Stimulated activated CD8-positive, alpha-beta memory T cell treated with anti-CD3 and anti-CD28 coated beads, Interleukin-7, amount 100 ng/mL, for 24 hours (primary cell): ENCODE data around the gene IL4R.
"Not testable (repeated sequence)": the region's sequence is repeated elsewhere in the genome, so short reads cannot be mapped to it uniquely, and the experiment has no call there.

ENCODE experiments used
- DNase-seq: peaks from one replicate; pipeline ENCODE4 v3.0.0-alpha.2; 2020; ENCODE audit warnings: low read depth

IL4R gene

DNA sequence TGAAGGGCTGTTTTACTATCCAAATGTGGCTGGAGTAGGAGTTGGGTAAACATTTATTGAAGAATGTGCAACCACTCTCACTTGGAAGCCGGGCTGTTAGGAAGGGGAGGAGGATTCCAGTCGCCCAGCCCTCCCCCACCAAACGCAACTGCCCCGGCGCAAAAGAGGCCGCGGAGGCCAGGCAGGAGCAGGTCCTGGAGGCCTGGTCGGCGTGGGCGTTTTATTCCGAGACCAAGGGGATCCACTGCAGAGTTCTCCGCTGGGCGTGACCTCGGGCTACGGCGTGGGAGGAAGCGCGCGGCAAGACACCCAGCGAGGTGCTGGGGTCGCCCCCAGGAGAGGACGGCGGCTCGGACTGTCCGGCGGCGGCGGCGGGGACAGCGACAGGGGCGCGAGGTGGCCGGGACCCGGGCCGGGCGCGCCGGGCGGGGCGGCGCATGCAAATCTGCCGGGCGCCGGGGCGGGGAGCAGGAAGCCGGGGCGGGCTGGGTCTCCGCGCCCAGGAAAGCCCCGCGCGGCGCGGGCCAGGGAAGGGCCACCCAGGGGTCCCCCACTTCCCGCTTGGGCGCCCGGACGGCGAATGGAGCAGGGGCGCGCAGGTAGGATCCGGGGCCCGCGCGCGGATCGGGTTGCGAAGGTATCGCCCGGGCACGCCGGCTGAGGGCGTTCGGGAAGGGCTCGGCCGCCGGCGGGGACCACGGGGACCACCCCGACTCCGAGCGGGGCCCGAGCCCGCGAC, at the start of gene IL4R:
Gene IL4R (plus strand): TSS at position 553 of the 739 bp plus-strand sequence. CDS start 26,230 bp downstream, outside the sequence.
- peak; percentile 40 for DNase-seq

DNA sequence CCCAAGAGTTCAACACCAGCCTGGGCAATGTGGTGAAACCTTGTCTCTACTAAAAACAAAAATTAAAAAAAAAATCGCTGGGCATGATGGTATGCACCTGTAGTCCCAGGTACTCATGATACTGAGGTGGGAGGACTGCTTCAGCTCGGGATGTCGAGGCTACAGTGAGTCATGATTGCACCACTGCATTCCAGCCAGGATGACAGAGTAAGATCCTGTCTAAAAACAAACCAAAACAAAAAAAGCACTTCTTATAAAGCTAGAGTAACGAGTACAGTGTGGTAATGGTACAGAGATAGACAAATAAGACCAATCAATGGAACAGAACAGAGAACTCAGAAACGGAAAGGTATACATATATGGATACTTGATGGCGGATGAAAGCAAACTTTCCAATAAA, 49.6 kb upstream of the IL4R start:
- no peak for DNase-seq

DNA sequence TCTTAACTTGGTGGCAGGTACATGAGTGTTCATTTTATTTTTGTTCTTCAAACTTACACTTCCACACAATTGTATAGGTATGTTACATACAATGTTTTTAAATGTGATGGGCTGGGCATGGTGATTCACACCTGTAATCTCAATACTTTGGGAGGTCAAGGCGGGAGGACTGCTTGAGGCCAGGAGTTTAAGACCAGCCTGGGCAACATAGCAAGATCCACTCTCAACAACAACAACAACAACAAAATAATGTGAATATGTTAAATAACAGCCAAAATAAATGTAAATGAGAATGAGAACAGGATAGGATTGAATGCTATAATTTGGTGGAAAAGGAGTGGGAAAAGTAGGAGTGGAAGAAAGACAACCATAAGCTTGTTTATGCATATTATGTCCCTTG, 47.8 kb upstream of the IL4R start:
- no peak for DNase-seq

DNA sequence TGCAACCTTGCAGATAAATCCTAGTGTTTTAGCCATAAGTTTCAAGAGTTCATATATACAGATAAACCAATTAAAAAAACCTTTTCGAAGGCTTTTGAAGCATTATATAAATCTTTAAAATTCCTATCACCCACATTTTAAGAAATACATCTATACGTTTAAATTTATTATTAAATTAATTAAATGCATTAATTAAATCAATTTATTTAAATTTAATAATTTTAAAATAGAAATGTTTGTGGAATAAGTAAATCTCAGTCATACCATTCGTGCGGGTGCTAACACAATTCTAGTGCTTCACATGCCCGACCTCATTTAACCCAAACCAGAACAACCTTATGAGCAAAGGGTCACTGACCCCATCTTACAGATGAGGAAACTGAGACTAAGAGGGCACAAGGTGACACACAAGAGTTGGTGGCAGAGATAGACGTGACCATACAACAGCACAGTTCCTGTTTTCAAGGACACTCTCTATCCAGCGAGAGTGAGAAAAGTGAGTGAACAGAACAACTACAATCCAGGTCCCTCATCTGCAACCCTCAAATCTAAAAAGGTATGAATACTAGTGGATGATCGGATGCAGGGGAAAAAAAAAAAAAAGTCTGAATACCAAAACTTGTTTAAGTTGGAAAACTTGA, 46.6 kb upstream of the IL4R start:
- DNase-seq: no peak

DNA sequence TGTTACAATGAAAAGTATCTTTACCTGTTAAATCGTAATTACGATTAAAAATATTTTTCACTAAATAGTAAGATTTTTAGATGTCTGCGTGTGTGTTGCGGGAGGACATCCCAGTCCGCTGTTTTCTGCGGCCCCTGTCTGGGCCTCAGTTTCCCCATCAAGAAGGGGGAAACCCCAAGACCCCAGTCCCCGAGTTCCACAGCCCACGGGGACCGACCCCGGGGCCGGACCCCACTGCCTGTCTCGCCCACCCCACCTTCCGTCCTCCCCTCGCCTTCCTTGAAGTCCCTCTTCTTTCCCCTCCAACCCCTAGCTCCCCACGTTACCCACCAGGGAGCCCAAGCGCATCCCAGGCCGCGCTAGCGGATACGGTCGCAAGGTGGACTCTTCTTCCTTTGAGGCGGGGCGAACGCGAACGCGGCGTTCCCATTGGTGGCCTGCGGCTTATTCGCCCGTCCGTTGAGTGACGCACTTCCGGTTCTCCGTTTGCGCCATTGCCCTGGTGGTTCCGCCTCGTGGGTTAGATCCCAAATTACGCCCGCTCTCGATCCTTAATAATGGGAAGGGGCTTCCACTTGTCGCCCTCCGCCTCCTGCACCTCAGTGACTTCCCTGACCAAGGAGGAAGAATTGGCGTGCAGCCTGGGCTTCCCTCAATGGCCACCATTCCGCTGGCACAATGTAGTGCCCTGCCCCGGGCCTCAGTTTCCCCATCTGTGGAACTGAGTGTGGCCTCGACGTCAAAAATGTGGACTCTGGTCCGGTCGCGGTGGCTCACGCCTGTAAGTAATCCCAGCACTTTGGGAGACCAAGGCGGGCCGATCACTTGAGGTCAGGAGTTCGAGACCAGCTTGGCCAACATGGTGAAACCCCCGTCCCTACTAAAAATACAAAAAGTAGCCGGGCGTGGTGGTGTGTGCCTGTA, 45.1 kb upstream of the IL4R start, which contains the start of gene NSMCE1:
Gene NSMCE1 (minus strand): TSS at position 397 of the 924 bp plus-strand sequence. CDS start 11,202 bp downstream, outside the sequence.
- DNase-seq: peak; percentile 96

DNA sequence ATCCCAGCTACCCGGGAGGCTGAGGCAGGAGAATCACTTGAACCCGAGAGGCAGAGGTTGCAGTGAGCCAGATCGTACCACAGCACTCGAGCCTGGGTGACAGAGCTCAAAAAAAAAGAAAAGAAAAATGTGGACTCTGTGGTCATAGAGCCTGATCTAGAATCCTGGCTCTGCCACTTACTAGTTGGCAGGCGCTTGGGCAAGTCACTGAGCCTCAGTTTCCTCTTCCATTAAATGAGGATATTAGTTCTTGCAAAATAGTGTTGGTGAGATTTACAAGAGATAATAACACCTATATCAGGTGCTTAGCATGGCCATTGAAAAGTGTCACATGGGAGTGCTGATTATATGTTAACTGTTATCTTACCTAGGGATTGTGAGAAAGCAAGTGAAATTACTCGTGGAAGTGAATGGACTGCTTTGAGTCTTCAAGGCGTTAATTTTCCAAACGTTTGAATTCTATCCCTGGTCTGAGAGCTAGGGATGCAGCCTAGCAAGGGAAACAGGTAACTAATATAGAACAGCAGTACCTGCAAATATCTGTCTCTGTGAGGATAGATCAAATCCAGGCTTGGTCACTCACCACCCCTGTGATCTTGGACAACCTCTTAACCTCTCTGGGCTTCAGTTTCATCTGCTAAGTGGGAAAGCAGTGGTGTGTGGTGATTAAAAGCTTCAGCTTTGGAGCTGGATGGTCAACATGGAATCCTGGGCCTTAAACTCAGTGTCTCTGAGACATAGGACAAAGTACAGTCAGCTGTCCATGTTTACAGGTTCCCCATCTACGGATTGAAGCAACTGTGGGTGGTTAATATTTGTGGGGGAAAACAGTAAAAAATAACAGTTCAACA, 44.2 kb upstream of the IL4R start:
- no peak for DNase-seq

DNA sequence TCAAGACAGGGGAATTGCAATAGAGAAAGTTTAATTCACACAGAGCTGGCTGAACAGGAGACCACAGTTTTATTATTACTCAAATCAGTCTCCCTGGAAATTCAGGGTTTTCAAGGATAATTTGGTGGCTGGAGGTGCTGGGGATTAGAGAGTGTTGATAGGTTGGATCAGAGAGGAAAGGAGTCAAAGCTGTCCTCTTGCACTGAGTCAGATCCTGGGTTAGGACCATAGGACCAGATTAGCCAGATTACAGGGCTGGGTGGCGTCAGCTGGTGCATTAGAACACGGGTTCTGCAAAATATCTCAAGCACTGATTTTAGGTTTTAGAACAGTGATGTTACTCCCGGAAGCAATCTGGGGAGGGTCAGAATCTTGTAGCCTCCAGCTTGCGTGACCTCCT, 43.4 kb upstream of the IL4R start:
- DNase-seq: no peak

DNA sequence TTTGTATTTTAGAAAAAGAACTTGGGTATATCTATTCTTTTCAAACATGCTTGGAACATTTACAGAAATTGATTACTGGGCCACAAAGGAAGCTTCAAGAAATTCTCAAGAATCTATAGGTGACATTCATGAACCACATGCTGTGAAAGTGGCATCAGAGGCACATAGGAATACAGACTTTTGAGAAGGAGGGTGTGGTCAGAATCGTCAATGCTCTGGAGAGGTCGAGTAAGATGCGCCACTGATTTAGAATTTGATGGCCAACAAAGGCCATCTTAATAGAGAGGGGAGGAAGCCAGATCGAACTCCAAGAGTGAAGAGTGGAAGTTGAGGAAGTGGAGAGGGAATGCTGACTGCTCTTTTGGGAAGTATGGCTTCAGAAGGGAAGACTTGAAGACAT, 41.7 kb upstream of the IL4R start:
- no peak for DNase-seq

DNA sequence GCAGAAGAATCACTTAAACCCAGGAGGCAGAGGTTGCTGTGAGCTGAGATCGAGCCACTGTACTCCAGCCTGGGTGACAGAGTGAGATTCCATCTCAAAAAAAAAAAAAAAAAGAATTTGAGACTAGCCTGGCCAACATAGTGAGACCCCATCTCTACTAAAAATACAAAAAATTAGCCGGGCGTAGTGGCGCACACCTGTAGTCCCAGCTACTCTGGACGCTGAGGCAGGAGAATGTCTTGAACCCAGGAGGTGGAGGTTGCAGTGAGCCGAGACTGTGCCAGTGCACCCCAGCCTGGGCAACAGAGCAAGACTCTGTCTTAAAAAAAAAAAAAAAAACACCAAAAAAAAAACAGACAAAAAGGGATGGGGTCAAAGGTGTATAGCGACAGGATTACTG, 41.1 kb upstream of the IL4R start:
- not testable (repeated sequence) for DNase-seq

DNA sequence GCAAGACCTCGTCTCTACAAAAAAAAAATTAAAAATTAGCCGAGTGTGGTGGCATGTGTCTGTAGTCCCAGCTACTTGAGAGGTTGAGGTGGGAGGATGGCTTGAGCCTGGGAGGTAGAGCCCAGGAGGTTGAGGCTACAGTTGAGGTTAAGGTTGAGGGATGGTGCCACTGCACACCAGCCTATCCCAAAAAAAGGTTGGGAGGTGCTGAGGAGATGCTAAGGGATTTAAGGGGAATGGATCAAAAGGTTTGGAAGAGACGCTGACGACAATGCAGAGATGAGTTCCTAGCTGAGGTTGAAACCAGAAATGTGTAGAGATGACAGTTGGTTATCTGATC, 40.5 kb upstream of the IL4R start:
- no peak for DNase-seq

DNA sequence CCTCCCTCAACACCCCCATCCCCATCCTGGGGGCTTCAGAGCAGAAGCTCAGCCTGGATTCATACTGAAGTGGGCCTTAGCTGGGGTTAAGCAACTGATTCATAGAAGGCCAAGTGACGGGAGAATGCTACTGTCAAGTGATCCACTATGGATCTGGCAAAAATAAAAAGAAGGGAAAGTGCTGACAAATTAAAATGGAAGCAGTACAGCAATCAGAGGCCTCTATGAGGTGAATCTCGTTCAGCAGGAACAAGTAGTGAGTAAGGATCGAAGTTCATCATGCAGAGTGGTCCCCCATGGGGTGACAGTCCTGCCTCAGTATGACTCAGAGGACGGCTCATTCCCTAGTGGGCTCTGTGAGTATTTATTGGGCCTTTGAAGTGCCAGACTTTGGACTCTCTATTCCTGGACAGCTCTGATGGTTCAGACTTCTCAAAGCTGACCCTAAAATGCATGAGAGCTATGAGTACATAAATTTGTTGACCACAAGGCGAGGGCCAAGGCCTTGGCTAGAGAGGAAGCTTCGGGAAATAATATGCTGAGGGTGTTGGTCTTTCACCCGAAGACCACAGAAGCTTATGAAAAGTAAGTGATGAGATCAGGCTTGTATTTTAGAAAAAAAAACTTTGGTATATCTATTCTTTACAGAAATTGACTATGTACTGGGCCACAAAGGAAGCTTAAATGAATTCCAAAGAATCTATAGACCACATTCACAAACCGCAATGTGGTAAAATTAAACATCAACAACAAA, 39.9 kb upstream of the IL4R start:
- no peak for DNase-seq

DNA sequence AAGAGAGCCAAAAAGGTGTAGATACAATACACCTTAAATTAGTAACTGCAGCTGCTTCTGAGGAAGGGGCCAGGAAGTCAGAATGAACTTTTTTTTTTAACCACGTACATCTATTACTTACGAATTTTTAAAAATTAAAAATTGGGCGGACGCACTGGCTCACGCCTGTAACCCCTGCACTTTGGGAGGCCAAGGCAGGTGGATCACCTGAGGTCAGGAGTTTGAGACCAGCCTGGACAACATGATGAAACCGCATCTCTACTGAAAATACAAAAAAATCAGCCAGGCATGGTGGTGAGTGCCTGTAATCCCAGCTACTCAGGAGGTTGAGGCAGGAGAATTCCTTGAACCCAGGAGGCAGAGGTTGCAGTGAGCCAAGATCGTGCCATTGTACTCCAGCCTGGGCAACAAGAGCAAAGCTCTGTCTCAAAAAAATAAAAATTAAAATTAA, 39.3 kb upstream of the IL4R start:
- not testable (repeated sequence) for DNase-seq

DNA sequence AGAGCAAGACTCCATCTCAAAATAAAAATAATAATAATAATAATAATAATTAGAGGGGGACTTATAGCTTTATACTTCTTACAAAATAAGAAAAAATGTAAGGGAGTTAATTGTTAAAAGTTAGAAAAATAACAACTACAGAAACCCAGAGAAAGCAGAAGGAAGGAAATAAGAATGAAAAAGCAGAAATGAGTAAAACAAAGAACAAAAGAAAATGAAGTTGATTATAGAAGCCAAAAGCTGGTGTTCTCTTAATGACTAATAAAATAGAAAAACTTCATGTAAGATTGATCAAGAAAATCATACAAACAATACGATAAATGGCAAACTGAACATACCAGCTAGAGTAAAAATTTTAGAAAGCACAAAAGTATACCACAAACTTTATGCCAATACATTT, 38.4 kb upstream of the IL4R start:
- no peak for DNase-seq

DNA sequence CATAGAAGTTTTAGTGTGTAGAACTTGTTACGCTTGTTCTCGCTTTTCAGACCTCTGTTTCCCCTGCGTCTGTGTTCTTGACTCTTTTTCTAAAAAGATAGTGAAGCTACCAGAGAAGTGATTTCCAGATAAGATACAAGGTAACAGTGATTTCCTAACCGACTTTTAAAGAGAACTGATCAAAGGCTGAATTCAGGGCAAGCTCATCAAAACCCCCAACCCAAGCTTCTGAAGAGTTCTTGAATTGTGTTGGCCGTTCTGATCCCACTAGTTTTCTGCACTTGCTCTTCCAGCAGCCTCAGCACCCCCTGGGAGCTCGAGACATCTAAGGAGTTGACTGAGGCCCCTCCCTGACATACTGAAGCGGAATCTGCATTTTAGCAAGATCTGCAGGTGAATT, 32.5 kb upstream of the IL4R start:
- DNase-seq: no peak

DNA sequence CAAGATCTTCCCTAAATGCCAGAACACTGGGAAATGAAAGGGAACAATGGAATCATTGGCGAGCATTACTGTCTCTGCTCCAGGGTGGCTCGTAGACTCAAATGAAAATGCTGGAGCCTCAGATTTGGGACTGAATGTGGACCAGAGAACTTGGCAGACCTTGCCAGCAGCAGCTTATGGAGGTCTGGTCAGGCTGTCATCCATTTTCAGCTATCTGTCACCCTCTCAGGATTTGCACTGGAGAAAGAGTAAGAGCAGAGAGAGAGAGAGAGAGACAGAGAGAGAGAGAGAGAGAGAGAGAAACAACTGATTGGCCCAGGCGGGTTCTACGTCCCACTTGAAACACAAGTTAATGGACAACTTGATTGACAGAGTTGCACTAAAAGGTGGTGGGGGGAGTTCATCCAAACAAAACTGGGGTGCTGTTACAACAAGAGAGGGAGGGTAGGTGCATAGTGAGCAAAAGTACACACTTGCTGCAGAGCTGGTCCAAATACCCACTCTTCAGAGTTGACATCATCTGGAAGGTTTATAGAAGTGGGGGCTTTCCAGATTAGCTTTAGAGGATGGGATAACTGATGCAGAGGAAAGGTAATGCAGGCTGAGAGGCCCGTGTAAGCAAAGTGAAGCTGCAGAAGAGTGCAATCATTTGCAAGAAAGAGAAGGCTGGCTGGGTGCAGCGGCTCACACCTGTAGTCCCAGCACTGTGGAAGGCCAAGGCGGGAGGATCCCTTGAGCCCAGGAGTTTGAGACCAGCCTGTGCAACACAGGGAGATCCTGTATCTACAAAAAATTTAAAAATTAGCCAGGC, 28.7 kb upstream of the IL4R start:
- no peak for DNase-seq

DNA sequence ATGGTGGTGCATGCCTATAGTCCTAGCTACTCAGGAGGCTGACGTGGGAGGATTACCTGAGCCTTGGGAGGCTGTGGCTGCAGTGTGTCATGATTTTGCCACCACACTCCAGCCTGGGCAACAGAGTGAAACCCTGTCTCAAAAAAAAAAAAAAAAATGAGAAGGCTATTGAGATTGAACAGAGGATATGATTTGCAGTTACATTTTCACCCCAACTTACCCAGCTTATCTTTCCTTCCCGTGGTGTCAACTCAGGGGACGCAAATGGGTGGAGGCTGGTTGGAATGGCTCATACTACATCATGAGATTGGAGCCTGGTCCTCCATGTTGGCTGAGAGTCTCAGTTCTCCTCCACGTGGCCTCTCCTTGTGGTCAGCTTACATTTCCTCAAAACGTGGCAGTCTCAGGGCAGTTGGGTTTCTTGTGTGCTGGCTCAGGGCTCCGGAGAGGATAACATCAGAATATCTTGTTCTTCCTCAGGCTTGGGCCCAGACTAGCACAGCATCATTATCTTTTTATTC, 28.0 kb upstream of the IL4R start:
- no peak for DNase-seq

DNA sequence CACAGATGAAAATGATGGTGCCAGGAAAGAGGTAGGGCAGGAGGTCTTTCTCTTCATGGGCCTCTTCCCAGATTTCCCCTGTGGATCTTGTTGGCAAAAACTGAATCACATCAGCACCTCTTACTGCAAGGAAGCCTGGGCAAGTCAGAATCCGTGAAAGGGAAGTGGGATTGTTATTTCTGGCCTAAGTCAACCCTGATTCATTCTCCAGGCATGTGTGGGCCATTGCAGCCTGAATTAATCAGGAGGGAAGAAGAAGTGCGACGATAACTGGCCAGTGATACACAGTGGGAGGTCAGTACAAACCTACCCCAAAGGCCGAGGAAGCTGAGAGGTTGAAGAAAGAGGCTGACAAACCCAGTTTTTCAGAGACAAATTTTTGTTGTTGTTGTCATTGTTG, 27.3 kb upstream of the IL4R start:
- DNase-seq: no peak

DNA sequence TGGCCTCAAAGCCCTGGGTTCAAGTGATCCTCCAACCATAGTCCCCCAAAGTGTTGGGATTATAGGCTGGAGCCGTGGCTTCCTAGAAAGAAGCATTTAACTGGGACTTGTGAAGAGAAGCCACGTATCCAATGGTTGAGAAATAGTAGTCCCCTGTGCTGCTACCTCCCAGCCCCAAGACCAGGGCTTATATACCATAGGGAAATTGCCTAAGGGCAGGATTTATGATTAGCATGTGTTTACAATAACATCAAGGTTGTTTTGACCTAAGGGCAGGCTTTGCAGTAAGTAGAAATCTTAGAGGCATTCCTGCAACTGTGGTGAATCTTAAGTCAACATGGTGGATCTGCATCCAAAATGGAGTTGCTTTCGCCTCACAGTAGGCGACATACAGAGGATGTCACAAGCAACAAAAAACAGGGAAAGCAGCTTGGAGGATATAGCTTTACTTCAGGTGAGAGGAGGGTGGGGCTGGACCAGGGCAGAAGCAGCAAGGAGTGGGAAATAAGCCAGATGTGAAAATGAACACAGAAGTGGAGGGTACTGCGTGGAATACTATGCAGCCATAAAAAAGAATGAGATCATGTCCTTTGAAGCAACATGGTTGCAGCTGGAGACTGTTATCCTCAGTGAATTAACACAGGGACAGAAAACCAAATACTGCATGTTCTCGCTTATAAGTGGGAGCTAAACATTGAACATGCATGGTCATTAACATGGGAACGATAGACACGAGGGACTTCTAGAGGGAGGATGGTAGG, 26.5 kb upstream of the IL4R start:
- no peak for DNase-seq

DNA sequence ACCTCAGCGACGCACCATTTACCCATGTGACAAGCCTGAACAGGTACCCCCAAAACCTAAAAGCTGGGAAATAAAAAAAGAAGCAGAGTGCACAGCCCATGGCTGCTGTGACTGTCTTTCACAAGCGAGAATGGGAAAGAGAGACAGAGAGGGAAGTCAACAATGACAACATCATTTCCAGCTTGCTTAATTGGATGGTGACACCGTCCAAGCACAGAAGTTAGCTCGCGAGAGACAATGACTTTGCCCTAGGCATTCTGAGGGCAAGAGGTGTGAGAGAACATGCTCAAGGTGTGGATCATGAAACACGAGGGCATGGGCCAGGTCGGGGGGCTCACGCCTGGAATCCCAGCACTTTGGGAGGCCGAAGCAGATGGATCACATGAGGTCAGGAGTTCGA, 25.9 kb upstream of the IL4R start:
- no peak for DNase-seq
